Muscle of leg (tissue), 16 donors: Measurements from ENCODE around the gene FECH. TPM values are rescaled to one million over a fixed set of nuclear protein-coding genes. Genes with fewer than 3 reads are reported as not detected.

ENCODE experiments used
- DNase-seq: peaks from one replicate; pipeline ENCODE4 v3.0.0; 2013
- H3K27ac ChIP-seq: one replicate; pipeline ENCODE4 v1.5.1; 2013; ENCODE audit warnings: mild to moderate bottlenecking, low read length, control low read depth
- H3K27me3 ChIP-seq: one replicate; pipeline ENCODE4 v1.6.1; 2013; ENCODE audit warnings: low read length; ENCODE audit not compliant: control insufficient read depth, insufficient read depth
- H3K36me3 ChIP-seq: one replicate; pipeline ENCODE4 v1.6.1; 2013; ENCODE audit warnings: low read length; ENCODE audit not compliant: control insufficient read depth, insufficient read depth
- H3K4me1 ChIP-seq: one replicate; pipeline ENCODE4 v1.6.1; 2013; ENCODE audit warnings: low read length; ENCODE audit not compliant: control insufficient read depth, insufficient read depth
- H3K4me3 ChIP-seq: one replicate; pipeline ENCODE4 v1.5.1; 2013; ENCODE audit warnings: low read length, control low read depth
- H3K9me3 ChIP-seq: replicated peaks from 2 replicates; pipeline ENCODE4 v1.6.1; 2013; ENCODE audit warnings: low read depth, low read length; ENCODE audit not compliant: control insufficient read depth
- WGBS: methylation state at CpG from one replicate; pipeline ENCODE4 v1.1.5; 2013; ENCODE audit warnings: missing lambda C conversion rate; ENCODE audit not compliant: insufficient coverage; 5-methylcytosine and 5-hydroxymethylcytosine counted together
- long read RNA-seq, 11 donors: transcript quantifications; one replicate each; lab custom pipeline, GENCODE V29; 2026
- polyA plus RNA-seq, 8 donors: library from polyadenylated mRNA; unstranded; fragments of 120-200 nt; gene quantifications; one replicate each; pipeline versions ENCODE4 v1.2.1 to v1.2.3, GENCODE V29; 2013; ENCODE audit warnings: inconsistent platforms in 1 of 8, low replicate concordance in 1 of 8; ENCODE audit not compliant: insufficient read length in 8 of 8, insufficient read depth in 1 of 8
- total RNA-seq: library from RNA; stranded (reverse); fragments of 120-200 nt; gene quantifications from one replicate; pipeline ENCODE4 v1.2.4, GENCODE V29; 2013

FECH gene, protein sequence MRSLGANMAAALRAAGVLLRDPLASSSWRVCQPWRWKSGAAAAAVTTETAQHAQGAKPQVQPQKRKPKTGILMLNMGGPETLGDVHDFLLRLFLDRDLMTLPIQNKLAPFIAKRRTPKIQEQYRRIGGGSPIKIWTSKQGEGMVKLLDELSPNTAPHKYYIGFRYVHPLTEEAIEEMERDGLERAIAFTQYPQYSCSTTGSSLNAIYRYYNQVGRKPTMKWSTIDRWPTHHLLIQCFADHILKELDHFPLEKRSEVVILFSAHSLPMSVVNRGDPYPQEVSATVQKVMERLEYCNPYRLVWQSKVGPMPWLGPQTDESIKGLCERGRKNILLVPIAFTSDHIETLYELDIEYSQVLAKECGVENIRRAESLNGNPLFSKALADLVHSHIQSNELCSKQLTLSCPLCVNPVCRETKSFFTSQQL
- total RNA-seq: 23.0 TPM
- 10 to 100 TPM; 18.4 to 24.5 (median 21.0) TPM for polyA plus RNA-seq
- long read RNA-seq, donor 1, partial matches to known transcripts: 0 of 2 reads
- long read RNA-seq, donor 1, other reads (novel, unspliced or antisense): 0 of 2 reads
- long read RNA-seq, donor 2: 0 reads
- long read RNA-seq, donor 3, transcript FECH-201 (11 exons, 3,853 nt): major isoform, 6 of 8 reads
- long read RNA-seq, donor 3, partial matches to known transcripts: 0 of 8 reads
- long read RNA-seq, donor 3, other reads (novel, unspliced or antisense): 0 of 8 reads
- long read RNA-seq, donor 4, partial matches to known transcripts: 0 of 3 reads
- long read RNA-seq, donor 4, other reads (novel, unspliced or antisense): 0 of 3 reads
- long read RNA-seq, donor 5, transcript FECH-201 (11 exons, 3,853 nt): major isoform, 8 of 12 reads
- long read RNA-seq, donor 5, partial matches to known transcripts: 0 of 12 reads
- long read RNA-seq, donor 5, other reads (novel, unspliced or antisense): 0 of 12 reads
- long read RNA-seq, donor 6, transcript FECH-201 (11 exons, 3,853 nt): major isoform, 6 of 9 reads
- long read RNA-seq, donor 6, partial matches to known transcripts: 0 of 9 reads
- long read RNA-seq, donor 6, other reads (novel, unspliced or antisense): 0 of 9 reads
- long read RNA-seq, donor 7, transcript FECH-201 (11 exons, 3,853 nt): major isoform, 6 of 7 reads
- long read RNA-seq, donor 7, partial matches to known transcripts: 0 of 7 reads
- long read RNA-seq, donor 7, other reads (novel, unspliced or antisense): 0 of 7 reads
- long read RNA-seq, donor 8, partial matches to known transcripts: 0 of 5 reads
- long read RNA-seq, donor 8, other reads (novel, unspliced or antisense): 0 of 5 reads
- long read RNA-seq, donor 9, transcript FECH-201 (11 exons, 3,853 nt): major isoform, 5 of 5 reads
- long read RNA-seq, donor 9, partial matches to known transcripts: 0 of 5 reads
- long read RNA-seq, donor 9, other reads (novel, unspliced or antisense): 0 of 5 reads
- long read RNA-seq, donor 10, transcript FECH-201 (11 exons, 3,853 nt): major isoform, 8 of 11 reads
- long read RNA-seq, donor 10, partial matches to known transcripts: 0 of 11 reads
- long read RNA-seq, donor 10, other reads (novel, unspliced or antisense): 0 of 11 reads
- long read RNA-seq, donor 11, partial matches to known transcripts: 0 of 5 reads
- long read RNA-seq, donor 11, other reads (novel, unspliced or antisense): 0 of 5 reads

- H3K27ac ChIP-seq: peak within 1 kb of the TSS; percentile 74
- H3K9me3 ChIP-seq: no peaks in the 10 kb centered on the region
- peak within 1 kb of the TSS; percentile 69 for H3K4me3 ChIP-seq
- H3K4me1 ChIP-seq: peaks cover 8% of the 10 kb centered on the region
- no peaks in the 10 kb centered on the region for H3K27me3 ChIP-seq
- under 1% methylated on average over 75 of the region's 80 CpGs for WGBS
- DNase-seq: peak; percentile 90
- H3K36me3 ChIP-seq: peaks cover 8% of the 10 kb centered on the region
These were observed at the start of gene FECH for GRCh38 chr18:57586251-57587049. Gene FECH, minus strand, starts transcription at chr18:57586702. Its CDS starts 82 bp downstream, at chr18:57586620.

DNA sequence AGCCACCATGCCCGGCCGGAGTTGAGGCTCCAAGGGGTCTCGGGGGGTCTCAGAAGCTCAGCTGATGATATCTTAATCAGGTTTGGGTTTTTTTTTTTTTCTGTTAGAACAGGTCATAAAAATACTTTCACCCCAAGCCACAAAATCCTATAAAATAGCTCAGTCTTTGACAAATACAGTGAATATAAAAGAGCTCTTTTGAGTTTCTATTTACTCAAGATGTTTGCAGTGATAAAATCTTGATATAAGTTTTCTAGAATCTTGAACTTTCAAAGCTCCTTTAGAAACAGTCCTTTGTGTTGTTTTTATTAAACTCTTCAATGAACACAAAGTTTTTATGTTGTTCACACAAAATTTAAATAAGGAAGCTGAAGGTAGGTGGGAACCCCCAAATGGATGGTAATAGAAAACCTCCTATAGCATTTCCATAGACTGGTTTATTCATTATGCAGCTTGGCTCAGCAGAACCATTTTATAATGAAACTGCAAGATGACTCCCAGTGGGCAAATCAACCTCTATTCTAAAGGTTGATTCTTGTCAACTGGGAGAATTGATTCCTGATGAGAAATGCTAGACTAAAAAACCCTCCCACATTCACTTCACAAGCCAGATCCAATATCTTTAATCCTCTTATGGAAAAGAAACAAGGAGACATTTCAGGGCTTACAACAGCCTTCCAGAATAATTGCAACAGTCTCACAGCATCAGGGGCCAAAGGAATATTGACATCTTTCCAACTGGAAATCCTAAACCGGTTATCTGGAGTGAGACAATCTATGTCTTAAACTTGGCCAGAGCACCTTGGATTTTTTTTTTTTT, 48.7 kb upstream of the FECH start:
- Histone ChIP-seq H3K27me3 (no peaks in the 10 kb centered on the region), H3K27ac (no peak overlapping the region), H3K4me1 (no peaks in the 10 kb centered on the region), H3K9me3 (no peaks in the 10 kb centered on the region), H3K4me3 (no peak overlapping the region), H3K36me3 (no peaks in the 10 kb centered on the region)
- peak; percentile 91 for DNase-seq
- no CpG with 5 or more reads among the region's 4 CpGs for WGBS

DNA sequence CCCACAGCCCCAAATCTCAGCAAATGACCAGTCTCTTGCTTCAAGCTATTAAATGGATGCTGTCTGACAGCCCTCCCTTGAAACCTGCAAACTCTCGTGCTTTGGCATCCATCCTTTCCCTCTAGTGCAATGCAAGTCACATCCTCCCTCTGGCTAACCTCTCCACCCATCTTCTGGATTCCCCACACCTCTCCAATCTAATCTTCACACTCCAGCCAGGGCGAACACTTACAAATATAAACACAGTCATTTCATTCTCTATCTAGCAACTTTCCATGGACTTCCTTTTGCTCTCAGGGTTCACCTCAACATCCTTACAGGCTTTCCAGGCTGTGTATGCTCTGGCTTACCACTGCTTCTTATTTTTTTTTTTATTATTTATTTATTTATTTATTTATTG, 45.2 kb upstream of the FECH start:
- Histone ChIP-seq H3K27me3 (no peaks in the 10 kb centered on the region), H3K9me3 (no peaks in the 10 kb centered on the region), H3K4me1 (peaks cover 3% of the 10 kb centered on the region), H3K36me3 (no peaks in the 10 kb centered on the region), H3K27ac (no peak overlapping the region), H3K4me3 (no peak overlapping the region)
- WGBS: 74% methylated on average over 2 of the region's 2 CpGs
- no peak for DNase-seq

DNA sequence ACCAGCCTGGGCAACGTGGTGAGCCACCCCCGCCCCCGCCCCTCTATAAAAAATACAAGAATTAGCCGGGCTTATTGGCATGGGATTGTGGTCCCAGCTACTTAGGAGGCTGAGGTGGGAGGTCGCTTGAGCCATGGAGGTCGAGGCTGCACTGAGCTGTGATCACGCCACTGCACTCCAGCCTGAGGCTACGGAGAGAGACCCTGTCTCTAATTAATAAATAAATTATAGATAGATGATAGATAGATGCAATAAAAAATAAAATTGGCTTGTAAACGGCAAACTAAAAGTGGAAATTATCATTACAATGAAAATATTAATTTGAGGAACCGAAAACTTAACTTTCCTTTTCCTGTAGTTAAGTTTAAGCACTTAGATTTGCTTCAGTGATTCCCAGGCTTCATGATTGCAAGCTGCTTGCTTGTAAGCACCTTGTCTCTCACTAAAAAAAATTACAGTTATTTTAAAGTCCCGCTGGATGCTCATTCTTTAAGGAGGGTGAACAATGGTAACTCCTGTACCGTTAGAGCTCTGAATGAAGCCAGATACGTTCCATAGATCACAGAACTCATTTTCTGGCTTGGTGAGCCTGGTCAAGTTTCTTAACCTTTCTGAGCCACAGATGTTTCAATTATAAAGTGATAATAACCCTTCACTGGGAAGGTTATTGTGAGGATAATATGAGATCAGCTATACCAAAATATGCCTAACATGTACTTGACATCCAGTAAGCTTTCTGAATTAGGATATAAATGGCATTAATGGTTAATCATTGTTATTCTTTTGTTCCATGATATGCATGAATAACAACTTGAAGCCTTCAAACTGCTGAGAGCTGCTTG, 44.5 kb upstream of the FECH start:
- Histone ChIP-seq H3K4me1 (peaks cover 3% of the 10 kb centered on the region), H3K36me3 (no peaks in the 10 kb centered on the region), H3K9me3 (no peaks in the 10 kb centered on the region), H3K27me3 (no peaks in the 10 kb centered on the region), H3K4me3 (peak overlapping the region; percentile 81), H3K27ac (peak overlapping the region; percentile 88)
- DNase-seq: no peak
- WGBS: no CpG with 5 or more reads among the region's 13 CpGs

GRCh38 chr18:57630002-57630753, 43.7 kb upstream of the FECH start:
- peak; percentile 99 for DNase-seq
- no peaks in the 10 kb centered on the region for H3K9me3 ChIP-seq
- no peaks in the 10 kb centered on the region for H3K27me3 ChIP-seq
- peaks cover 3% of the 10 kb centered on the region for H3K4me1 ChIP-seq
- H3K4me3 ChIP-seq: peak overlapping the region; percentile 81
- 5% methylated on average over 37 of the region's 52 CpGs for WGBS
- H3K27ac ChIP-seq: peak overlapping the region; percentile 88
- no peaks in the 10 kb centered on the region for H3K36me3 ChIP-seq

DNA sequence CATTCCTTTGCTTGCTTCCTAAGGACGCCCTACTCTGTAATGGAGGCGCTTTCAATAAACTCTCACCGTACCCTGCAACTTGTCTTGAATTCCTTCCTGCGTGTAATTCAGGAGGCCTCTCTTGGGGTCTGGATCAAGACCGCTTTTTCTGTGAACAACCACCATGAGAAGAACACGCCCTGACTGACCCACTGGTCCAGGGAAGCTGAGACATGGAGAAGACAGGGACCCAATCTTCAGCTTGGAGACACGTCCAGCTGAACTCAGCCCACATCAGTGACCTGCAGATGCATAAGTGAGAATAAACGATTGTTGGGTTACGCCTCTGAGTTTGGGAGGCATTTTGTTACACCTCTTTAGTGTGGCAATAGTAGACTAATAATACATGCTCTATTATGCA, 42.9 kb upstream of the FECH start:
- 95% methylated on average over 6 of the region's 9 CpGs for WGBS
- Histone ChIP-seq H3K9me3 (no peaks in the 10 kb centered on the region), H3K36me3 (no peaks in the 10 kb centered on the region), H3K27ac (no peak overlapping the region), H3K27me3 (no peaks in the 10 kb centered on the region), H3K4me3 (peak overlapping the region; percentile 81), H3K4me1 (peaks cover 3% of the 10 kb centered on the region)
- no peak for DNase-seq

DNA sequence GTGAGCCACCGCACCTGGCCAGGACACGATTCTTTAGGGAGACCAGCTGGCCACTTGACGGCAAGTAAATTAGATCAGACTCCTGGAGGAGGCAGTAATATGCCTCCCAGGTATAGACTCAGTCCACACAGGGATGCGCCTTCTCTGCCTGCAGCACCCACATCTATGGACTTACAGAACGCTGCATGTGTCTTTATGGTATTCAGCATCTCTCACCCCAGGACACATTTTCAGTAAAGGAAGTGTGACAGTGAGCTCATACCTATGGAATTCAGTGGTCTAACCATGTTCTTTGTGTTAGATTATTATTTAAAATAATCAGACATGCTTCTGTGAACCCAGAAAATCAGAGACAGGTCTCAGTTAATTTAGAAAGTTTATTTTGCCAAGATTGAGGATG, 41.0 kb upstream of the FECH start:
- no peak for DNase-seq

More for the DNA sequence above, 41.0 kb upstream of the FECH start:
- Histone ChIP-seq H3K9me3 (no peaks in the 10 kb centered on the region), H3K36me3 (no peaks in the 10 kb centered on the region), H3K27me3 (no peaks in the 10 kb centered on the region), H3K4me1 (peaks cover 3% of the 10 kb centered on the region), H3K4me3 (no peak overlapping the region), H3K27ac (no peak overlapping the region)
- WGBS: 27% methylated on average over 2 of the region's 5 CpGs
